Smooth muscle cell (in vitro differentiated cells): ENCODE data around the gene GJC2. TPM values are rescaled to one million over a fixed set of nuclear protein-coding genes. Genes with fewer than 3 reads are reported as not detected.

Experiments used
- DNase-seq: peaks from one replicate; lab custom pipeline; 2025; ENCODE audit not compliant: unreplicated experiment; lab: John Stamatoyannopoulos, UW
- H2AFZ ChIP-seq: fragments of 200-600 bp; sonication (generic); 2 replicates; pipeline ENCODE4 v1.6.0; 2016; ENCODE audit warnings: antibody characterized with exemption, low read depth, mild to moderate bottlenecking
- H3F3A ChIP-seq: fragments of 200-600 bp; sonication (generic); 2 replicates; pipeline ENCODE4 v1.6.0; 2017; ENCODE audit warnings: antibody characterized with exemption, low read depth
- H3K27ac ChIP-seq: fragments of 200-600 bp; sonication (generic); 2 replicates; pipeline ENCODE4 v1.5.1; 2016; ENCODE audit warnings: low read depth, mild to moderate bottlenecking
- H3K27me3 ChIP-seq: fragments of 200-600 bp; sonication (generic); 2 replicates; pipeline ENCODE4 v1.6.1; 2016; ENCODE audit warnings: low read depth, mild to moderate bottlenecking
- H3K36me3 ChIP-seq: fragments of 200-600 bp; sonication (generic); 2 replicates; pipeline ENCODE4 v1.5.1; 2016; ENCODE audit warnings: low read depth
- H3K4me1 ChIP-seq: fragments of 200-600 bp; sonication (generic); 2 replicates; pipeline ENCODE4 v1.5.1; 2016; ENCODE audit warnings: low read depth
- H3K4me2 ChIP-seq: fragments of 200-600 bp; sonication (generic); 2 replicates; pipeline ENCODE4 v1.6.0; 2016; ENCODE audit warnings: mild to moderate bottlenecking
- H3K4me3 ChIP-seq: fragments of 200-600 bp; sonication (generic); 2 replicates; pipeline ENCODE4 v1.5.1; 2016; ENCODE audit warnings: mild to moderate bottlenecking
- H3K79me2 ChIP-seq: fragments of 200-600 bp; sonication (generic); 2 replicates; pipeline ENCODE4 v1.6.0; 2016; ENCODE audit warnings: low read depth, mild to moderate bottlenecking
- H3K9ac ChIP-seq: fragments of 200-600 bp; sonication (generic); 2 replicates; pipeline ENCODE4 v1.6.0; 2016; ENCODE audit warnings: low read depth
- H3K9me3 ChIP-seq: fragments of 200-600 bp; sonication (generic); replicated peaks from 2 replicates; pipeline ENCODE4 v1.5.1; 2016; ENCODE audit warnings: low read depth
- H4K20me1 ChIP-seq: fragments of 200-600 bp; sonication (generic); 2 replicates; pipeline ENCODE4 v1.6.0; 2016; ENCODE audit warnings: low read depth
- WGBS: methylation state at CpG from one replicate; pipeline ENCODE4 v1.1.7; 2016; ENCODE audit warnings: low lambda C conversion rate; 5-methylcytosine and 5-hydroxymethylcytosine counted together
- polyA plus RNA-seq: library from polyadenylated mRNA; unstranded; fragments of >200 nt; fragmentation: Nextera tagmentation; extraction: Ambion mirVana; gene quantifications from 2 replicates; pipeline ENCODE4 v1.2.1, GENCODE V29; 2016
- total RNA-seq: library from RNA; depleted of rRNA; stranded (reverse); fragments of >200 nt; gene quantifications from 2 replicates; pipeline ENCODE4 v1.2.3, GENCODE V29; 2014
- TF ChIP-seq, protein P1 (sequence below): fragments of 200-600 bp; sonication (generic); IDR thresholded peaks from 2 replicates; pipeline ENCODE4 v1.5.1; 2017; ENCODE audit warnings: borderline replicate concordance, mild to moderate bottlenecking, antibody characterized with exemption; ENCODE audit not compliant: insufficient read depth, poor library complexity, severe bottlenecking

GJC2 gene
- total and polyA plus RNA-seq, 2 experiments from 2014 or later = 0.29 TPM; not detected in 1

DNA sequence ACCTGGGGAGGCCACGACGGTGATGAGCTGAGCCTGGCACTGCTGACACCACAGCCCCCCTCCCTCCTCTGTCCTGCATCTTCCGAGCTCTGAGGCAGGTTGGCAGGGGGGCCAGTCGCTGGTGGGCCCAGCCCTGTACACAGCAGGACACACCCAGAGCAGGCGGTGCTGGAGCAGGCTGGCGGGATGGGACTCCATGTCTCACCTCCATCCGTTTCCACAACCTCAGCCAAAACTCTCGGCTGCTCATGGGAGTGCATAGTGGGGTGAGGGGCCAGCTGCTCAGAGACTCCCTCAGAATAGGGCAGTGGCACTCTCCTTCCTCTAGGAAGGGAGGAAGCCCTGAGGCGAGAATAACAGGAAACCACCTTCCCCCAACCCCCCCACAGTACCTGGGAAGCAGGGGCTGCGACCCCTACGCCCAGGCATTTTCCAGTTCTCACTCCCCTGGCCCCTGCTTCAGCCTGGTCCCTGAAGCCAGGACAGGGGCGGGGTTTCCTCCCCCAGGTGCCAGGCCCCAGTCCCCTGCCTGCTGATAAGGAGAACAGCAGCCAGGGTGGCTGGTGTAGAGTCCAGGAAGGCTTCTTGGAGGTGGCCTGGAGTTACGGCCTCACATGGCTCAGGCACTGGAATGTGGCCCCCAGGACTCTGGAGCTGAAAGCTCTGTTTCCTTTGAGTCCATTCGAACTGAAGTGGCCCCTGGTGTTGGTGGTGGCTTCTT lies 12.7 kb downstream of the GJC2 start:
- Histone ChIP-seq H4K20me1 (no peaks in the 10 kb centered on the region), H2AFZ (no peak overlapping the region), H3K4me1 (peaks cover 13% of the 10 kb centered on the region), H3K27me3 (no peaks in the 10 kb centered on the region), H3K27ac (peak overlapping the region; percentile 63), H3K4me3 (no peak overlapping the region), H3F3A (no peaks in the 10 kb centered on the region), H3K9ac (no peak overlapping the region), H3K4me2 (peak overlapping the region; percentile 16), H3K79me2 (peaks cover 5% of the 10 kb centered on the region), H3K36me3 (no peaks in the 10 kb centered on the region), H3K9me3 (no peaks in the 10 kb centered on the region)
- TF ChIP-seq, protein P1, sequence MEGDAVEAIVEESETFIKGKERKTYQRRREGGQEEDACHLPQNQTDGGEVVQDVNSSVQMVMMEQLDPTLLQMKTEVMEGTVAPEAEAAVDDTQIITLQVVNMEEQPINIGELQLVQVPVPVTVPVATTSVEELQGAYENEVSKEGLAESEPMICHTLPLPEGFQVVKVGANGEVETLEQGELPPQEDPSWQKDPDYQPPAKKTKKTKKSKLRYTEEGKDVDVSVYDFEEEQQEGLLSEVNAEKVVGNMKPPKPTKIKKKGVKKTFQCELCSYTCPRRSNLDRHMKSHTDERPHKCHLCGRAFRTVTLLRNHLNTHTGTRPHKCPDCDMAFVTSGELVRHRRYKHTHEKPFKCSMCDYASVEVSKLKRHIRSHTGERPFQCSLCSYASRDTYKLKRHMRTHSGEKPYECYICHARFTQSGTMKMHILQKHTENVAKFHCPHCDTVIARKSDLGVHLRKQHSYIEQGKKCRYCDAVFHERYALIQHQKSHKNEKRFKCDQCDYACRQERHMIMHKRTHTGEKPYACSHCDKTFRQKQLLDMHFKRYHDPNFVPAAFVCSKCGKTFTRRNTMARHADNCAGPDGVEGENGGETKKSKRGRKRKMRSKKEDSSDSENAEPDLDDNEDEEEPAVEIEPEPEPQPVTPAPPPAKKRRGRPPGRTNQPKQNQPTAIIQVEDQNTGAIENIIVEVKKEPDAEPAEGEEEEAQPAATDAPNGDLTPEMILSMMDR = no peak
- DNase-seq = no peak
- 72% methylated on average over 14 of the region's 14 CpGs for WGBS

DNA sequence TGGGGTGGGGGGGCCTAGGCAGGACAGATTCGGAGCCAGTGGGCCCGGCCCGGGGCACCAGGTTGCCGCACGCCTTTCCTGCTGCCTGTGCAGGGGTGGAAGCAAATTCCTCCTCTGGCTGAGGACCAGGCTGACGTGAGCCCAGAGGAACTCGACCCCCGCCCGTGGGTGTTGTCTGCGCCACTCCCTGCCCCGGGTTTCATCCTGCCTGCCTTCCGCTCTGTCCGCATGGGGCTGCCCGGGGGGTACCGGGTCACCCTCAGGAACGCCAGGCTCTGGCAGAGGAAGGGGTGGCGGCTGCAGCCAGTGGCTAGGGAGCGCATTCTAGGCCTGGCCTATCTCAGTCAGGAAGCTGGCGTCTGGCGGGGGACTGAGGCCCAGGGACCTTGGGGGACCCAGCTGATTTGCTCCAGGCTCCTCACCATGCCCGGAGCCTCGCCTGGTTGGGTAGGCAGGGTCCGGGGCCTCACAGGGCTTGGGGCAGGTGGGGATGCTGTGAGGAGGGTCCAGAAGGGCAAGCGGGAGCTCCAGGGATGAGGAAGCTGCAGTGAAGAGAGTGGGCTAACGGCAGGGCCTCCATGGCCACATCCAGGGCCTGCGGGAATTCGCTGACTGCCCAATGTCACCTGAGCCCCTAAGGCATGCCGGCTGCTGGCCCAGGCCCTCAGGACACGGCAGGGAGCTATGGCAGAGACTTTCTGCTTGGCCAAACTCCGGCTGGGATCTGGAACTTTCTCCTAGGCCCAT lies 13.4 kb downstream of the GJC2 start:
- H3K9ac ChIP-seq = no peak overlapping the region
- peak overlapping the region; percentile 63 for H3K27ac ChIP-seq
- TF ChIP-seq, protein P1 = no peak
- no peaks in the 10 kb centered on the region for H3F3A ChIP-seq
- H3K27me3 ChIP-seq = no peaks in the 10 kb centered on the region
- no peaks in the 10 kb centered on the region for H4K20me1 ChIP-seq
- H3K4me2 ChIP-seq = peak overlapping the region; percentile 36
- no peak overlapping the region for H3K4me3 ChIP-seq
- H3K4me1 ChIP-seq = peaks cover 13% of the 10 kb centered on the region
- no peaks in the 10 kb centered on the region for H3K36me3 ChIP-seq
- WGBS = 70% methylated on average over 28 of the region's 30 CpGs
- H3K79me2 ChIP-seq = peaks cover 12% of the 10 kb centered on the region
- no peak for DNase-seq
- H2AFZ ChIP-seq = no peak overlapping the region
- H3K9me3 ChIP-seq = no peaks in the 10 kb centered on the region

DNA sequence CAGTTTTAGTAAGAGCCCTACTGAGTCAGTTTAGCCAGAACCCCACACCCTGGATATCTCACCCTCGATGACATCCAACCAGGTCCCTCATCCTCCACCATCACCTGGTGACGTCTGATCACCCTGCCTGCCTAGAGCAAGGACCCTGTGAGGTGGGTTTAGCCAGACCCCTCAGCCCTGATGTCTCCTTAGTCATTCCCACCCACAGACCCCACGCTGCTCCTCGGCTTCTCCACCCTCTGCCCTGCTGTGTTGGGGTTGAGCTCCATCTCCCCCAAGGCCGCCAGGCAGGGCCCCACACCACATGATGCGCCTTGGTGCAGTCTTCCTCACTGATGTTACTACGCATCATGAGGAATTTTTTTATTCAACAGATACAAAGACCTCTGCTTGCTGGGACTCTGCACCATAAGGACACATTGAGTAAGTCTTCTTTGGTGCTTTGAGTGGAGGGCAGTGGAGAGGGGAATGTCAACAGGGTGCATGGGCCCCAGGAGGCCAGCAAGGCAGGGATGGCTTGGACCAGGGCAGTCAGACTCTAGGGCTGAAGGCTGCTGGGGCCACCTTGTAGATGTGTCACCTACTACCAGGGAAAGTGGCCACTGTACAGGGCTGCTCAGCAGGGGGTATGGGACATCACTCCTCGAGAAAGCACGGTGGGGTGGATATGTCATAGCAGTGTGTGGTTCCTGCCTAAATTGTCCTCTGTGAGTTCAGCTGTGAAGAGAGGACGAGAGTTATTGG lies 14.2 kb downstream of the GJC2 start:
- Histone ChIP-seq H3K36me3 (no peaks in the 10 kb centered on the region), H3K4me2 (no peak overlapping the region), H3F3A (no peaks in the 10 kb centered on the region), H4K20me1 (no peaks in the 10 kb centered on the region), H3K4me3 (no peak overlapping the region), H3K27ac (peak overlapping the region; percentile 63), H3K4me1 (peaks cover 13% of the 10 kb centered on the region), H3K9me3 (no peaks in the 10 kb centered on the region), H3K9ac (no peak overlapping the region), H3K27me3 (no peaks in the 10 kb centered on the region), H2AFZ (no peak overlapping the region), H3K79me2 (peaks cover 12% of the 10 kb centered on the region)
- no peak for DNase-seq
- TF ChIP-seq, protein P1 = no peak
- WGBS = 96% methylated on average over 10 of the region's 10 CpGs
